Vagina (tissue), 2 donors: ENCODE results near the gene BICDL2.

ENCODE experiments used
- CTCF ChIP-seq, 3 experiments: fragments of 450-650 bp in 2 of 3; fragments of 200-600 bp in 1 of 3; sonication (generic) in 1 of 3; IDR thresholded peaks; one replicate each; pipeline ENCODE4 v1.5.1; 2017 to 2019; ENCODE audit warnings: antibody characterized with exemption in 3 of 3, mild to moderate bottlenecking in 2 of 3, moderate library complexity in 2 of 3
- POLR2AphosphoS5 ChIP-seq, 2 donors: sonication (generic); formaldehyde crosslinking; IDR thresholded peaks; one replicate each; pipeline ENCODE4 v1.9.0; 2017; ENCODE audit warnings: antibody characterized with exemption in 2 of 2, mild to moderate bottlenecking in 2 of 2, low read depth in 1 of 2; ENCODE audit not compliant: insufficient read depth in 1 of 2

GRCh38 chr16:3004319-3004718 lies 32.4 kb downstream of the BICDL2 start:
- TF ChIP-seq POLR2AphosphoS5 (IDR thresholded peaks at IDR 0.05; ENCODE audit: insufficient read depth in 1 of 2, low read depth in 1 of 2) = no peak
- TF ChIP-seq CTCF (IDR thresholded peaks at IDR 0.05) = no peak
